Measurements from ENCODE around the gene STAT4.

Gene STAT4

DNA sequence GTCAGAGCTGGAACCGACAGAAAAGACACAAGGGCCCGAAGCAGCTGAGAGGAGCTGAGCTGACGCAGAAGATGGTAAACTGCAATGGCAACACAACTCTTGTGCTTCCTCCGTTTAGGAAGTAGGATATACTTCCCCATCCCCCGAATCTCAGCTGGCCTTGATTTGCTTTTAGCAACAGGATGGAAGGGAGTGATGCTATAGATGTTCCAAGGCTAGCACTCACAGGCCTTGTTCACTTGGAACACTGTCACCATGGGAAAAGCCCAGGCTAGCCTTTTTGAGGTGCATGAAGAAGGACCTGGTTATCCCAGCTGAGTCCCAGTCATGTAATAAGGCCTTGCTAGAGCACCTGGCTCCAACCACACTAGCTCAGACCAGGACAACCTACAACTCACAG lies 162.9 kb downstream of the STAT4 start:
- DNase-seq, result no peak

- no peak for DNase-seq
Measured at GRCh38 chr2:190987116-190987515, 163.7 kb downstream of the STAT4 start.

- no peak for DNase-seq
Measured at GRCh38 chr2:190986221-190986953, 164.4 kb downstream of the STAT4 start.

DNA sequence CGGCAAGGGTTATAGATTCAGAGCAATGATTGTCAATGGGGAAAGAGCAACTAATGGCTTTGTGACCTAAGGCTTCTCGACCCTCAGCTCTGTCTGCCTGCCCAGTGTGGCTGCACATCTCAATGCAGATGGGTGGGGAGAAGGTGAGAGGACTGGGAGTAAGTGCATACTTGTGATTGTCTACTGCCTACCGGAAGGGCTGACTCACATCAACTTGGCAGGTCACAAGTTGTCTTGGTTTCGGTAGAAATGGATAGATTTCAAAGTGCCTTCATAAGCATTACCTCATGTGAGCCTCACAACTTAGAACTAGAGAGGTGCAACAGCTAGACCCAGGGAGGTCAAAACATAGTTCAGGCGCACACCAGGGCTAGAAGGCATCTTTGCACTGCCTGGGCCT lies 166.2 kb downstream of the STAT4 start:
- DNase-seq, result no peak

DNA sequence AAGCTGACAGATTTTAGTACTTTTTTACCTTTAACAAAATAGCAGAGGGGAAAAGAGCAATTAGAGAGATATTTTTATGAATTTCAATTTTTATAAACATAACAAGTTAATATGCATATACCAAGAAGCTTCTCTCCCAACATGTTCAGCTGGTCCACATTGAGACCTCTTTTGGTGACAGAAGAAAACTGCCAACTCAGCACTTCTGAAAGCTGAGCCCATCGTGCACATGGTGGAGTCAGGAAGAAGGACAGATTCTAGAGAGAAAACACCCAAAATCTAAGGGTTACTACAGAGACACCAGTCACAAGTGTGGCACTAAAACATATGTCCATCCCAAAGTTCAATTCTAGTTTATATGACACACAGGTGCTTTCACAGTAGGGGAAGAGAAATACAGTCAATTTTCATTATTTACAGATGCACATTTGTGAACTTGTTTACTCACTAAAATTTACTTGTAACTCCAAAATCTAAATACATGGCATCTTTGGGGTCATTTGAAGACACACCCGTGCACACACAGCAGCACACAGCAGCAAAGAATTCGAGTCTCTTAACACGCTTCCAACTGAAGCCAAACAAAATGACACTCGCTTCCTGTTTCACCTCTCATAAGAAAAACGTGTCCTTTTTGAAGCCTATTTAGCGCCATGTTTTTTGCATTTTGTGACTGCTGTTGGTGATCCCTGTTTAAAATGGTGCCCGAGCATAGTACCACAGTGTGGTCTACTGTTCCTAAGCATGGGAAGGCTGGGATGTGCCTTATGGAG lies 168.3 kb downstream of the STAT4 start:
- no peak for DNase-seq

DNA sequence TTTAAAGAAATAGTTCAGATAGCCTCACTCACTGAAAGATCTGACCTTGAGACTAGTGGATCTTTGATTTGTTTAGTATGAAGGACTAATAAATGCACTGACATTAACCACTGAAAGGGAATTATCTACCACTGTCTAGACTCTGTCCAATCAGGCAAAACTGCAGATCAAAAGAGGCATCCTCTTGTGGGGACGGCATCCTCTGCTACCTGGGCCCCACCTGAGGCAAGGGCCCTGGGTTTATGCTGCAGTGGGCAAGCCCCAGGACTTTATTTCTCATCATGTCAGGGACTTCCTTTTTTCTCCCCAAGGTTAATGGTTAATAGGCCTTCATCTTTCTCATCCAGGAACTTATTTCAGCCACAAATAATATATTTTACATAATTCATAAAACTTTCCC lies 169.1 kb downstream of the STAT4 start:
- no peak for DNase-seq

DNA sequence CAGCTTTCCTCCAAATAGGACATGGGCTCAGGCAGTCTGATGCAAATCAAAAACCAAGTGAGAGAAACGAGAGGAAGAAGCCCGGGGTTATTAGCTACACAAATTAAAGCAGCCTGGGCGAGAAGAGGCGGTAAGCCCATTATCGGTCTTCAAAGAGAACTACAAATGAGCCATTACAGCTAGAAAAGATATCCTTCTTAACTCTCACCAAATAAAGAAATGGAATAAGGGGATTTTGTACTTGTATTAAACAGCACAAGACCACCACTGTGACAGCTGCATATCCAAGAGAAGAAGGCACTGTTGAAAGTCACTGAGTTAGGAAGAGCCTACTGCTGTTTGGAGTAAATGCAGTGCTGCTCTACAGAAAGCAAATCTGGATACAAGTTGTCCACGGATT lies 169.5 kb downstream of the STAT4 start:
- no peak for DNase-seq

DNA sequence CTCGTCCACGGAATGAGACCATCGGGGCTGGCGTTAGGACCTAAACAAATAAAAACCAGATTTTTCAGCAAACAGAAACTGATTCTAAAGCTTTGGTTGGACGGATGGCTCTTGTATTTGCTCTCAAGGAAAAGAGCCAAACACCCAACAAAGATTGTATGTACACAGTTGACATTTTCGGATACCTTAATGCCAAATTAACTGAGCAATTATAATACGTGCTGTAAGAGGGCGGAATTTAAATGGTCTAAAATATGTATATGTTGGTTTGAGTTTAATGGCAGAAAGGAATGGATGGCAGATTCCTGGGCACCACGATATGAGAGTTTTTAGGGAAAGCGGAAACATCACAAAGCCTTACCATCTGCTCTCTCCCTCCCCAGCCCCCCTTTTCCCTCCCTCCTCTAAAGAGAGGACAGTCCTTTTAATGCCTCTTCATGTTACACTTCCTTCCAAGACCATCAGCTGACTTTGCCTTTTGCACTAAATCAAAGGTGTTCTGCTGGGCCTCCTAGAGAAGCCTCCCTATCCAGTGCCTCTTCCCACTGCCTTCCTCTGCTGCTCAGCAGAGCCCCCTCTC lies 170.1 kb downstream of the STAT4 start:
- DNase-seq, result no peak

- no peak for DNase-seq
Measured at GRCh38 chr2:190979906-190980629, 170.7 kb downstream of the STAT4 start.
